HG03103 (cell line): ENCODE data around the gene POR.

Experiments
- ATAC-seq: cut with Tn5 transposase; IDR thresholded peaks from one replicate; pipeline ENCODE4 v1.9.1; 2021; ENCODE audit warnings: low read depth; ENCODE audit not compliant: unreplicated experiment

The POR gene

GRCh38 chr7:75971309-75971960 lies 56.5 kb downstream of the POR start:
- ATAC-seq, result no peak

- ATAC-seq, result no peak
These were observed 57.2 kb downstream of the POR start for GRCh38 chr7:75971961-75972763.

GRCh38 chr7:75977743-75978142 lies 62.8 kb downstream of the POR start:
- no peak for ATAC-seq

- ATAC-seq, result no peak
These were observed 64.9 kb downstream of the POR start for GRCh38 chr7:75979759-75980429.

GRCh38 chr7:75980430-75981202 lies 65.7 kb downstream of the POR start:
- no peak for ATAC-seq

- no peak for ATAC-seq
These were observed 66.2 kb downstream of the POR start for GRCh38 chr7:75981203-75981452.

- ATAC-seq, result no peak
These were observed 66.7 kb downstream of the POR start for GRCh38 chr7:75981453-75982305.

GRCh38 chr7:75982306-75983064 lies 67.5 kb downstream of the POR start:
- ATAC-seq, result no peak

- no peak for ATAC-seq
These were observed 68.6 kb downstream of the POR start for GRCh38 chr7:75983471-75984129.

- ATAC-seq, result no peak
These were observed 69.4 kb downstream of the POR start for GRCh38 chr7:75984130-75985008.

- ATAC-seq, result no peak
These were observed 70.1 kb downstream of the POR start for GRCh38 chr7:75985009-75985517.

GRCh38 chr7:75985518-75986146 lies 70.7 kb downstream of the POR start:
- ATAC-seq, result no peak

GRCh38 chr7:75986147-75986781 lies 71.3 kb downstream of the POR start:
- no peak for ATAC-seq

- ATAC-seq, result no peak
These were observed 72.3 kb downstream of the POR start for GRCh38 chr7:75987026-75987804.

- no peak for ATAC-seq
These were observed 73.0 kb downstream of the POR start for GRCh38 chr7:75987805-75988567.
